ENCODE results near the gene HSD17B12.
"Not testable (repeated sequence)": the region's sequence is repeated elsewhere in the genome, so short reads cannot be mapped to it uniquely, and the experiment has no call there.

HSD17B12 gene

GRCh38 chr11:43643898-43644620, 36.5 kb upstream of the HSD17B12 start:
- H3K4me3 ChIP-seq (replicated peaks in 1 of 2; ENCODE audit: low read depth in 2 of 2, low read length in 2 of 2) = peak overlapping the region; percentile 59 to 81
- no peak for TF ChIP-seq CTCF (IDR thresholded peaks at IDR 0.05; ENCODE audit: low read depth, low read length)
- DNase-seq (ENCODE audit: low read depth in 2 of 2) = peak; percentile 85 to 86

DNA sequence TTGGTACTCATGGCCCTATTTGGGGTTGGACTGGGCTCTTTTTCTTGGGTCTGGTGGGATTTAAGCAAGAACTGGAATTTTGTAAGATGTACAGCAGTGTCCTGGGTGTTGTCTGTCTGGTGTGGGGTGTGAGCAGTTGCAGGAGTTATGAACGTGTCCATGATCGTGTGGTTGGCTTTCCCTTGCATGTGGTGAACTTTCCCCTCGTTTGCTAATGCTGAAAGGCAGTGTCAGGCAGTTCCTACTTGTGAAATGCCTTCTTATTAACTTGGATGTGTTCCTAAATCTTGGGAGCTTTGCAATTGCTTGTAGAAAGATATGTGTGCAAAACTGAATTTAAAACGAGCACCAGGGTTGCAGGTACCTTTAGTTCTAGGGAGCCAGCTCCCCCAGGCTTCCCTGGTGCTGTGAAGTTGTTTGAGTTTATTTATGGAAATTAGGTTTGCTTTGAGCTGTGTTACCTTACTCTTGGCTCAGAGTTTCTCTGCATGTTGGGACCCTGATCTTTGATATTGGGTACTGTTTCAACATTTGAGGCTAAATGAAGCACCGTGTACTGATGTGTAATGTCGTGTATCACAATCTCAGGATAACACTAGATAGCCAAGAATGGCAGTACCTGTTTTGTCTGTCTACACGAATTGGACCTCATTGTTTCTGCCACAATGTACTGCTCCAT, 35.8 kb upstream of the HSD17B12 start:
- DNase-seq (ENCODE audit: low read depth in 2 of 2) = peak; percentile 27 to 59
- H3K4me3 ChIP-seq (replicated peaks in 1 of 2; ENCODE audit: low read depth in 2 of 2, low read length in 2 of 2) = peak overlapping the region; percentile 59 to 81
- no peak for TF ChIP-seq CTCF (IDR thresholded peaks at IDR 0.05; ENCODE audit: low read depth, low read length)

- DNase-seq (ENCODE audit: low read depth in 2 of 2) = no peak
- H3K4me3 ChIP-seq (replicated peaks in 1 of 2; ENCODE audit: low read depth in 2 of 2, low read length in 2 of 2) = no peak overlapping the region
- TF ChIP-seq CTCF (IDR thresholded peaks at IDR 0.05; ENCODE audit: low read depth, low read length) = no peak
Measured at GRCh38 chr11:43646767-43647166, 33.8 kb upstream of the HSD17B12 start.

DNA sequence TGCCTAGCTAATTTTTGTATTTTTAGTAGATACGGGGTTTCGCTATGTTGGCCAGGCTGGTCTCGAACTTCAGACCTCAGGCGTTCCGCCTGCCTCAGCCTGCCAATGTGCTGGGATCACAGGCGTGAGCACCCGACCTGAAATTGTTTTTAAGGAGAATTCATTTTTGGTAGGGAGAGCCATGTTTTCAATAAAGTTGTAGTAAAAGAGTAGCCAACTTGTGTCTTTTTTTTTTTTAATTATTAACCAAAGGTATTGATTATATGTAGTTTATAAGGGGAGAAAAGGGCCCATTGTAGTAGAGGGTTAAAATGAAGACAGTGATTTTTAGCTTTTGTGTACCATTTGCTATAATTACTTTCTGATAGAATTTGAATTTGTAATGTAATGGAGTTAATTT, 31.6 kb upstream of the HSD17B12 start:
- no peak for DNase-seq (ENCODE audit: low read depth in 2 of 2)
- no peak overlapping the region for H3K4me3 ChIP-seq (replicated peaks in 1 of 2; ENCODE audit: low read depth in 2 of 2, low read length in 2 of 2)
- TF ChIP-seq CTCF (IDR thresholded peaks at IDR 0.05; ENCODE audit: low read depth, low read length) = no peak

DNA sequence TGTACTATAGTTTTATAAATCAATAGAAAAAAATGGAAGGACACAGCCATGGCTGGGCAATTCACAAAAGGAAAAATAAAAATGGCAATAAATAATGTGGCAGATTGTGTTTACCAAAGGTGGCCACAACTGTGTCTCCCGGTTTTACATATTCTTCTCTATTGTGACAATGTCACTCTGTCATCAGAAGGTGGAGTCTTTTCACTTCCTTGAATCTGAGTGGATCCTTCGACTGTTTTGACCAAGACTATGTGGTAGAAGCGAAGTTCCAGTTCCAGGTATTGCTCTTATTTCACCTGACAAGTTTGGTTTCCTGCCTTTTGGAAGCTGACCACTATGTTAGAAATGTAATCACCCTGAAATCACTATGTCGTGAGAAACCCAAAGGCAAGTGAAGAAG, 31.0 kb upstream of the HSD17B12 start:
- H3K4me3 ChIP-seq (replicated peaks in 1 of 2; ENCODE audit: low read depth in 2 of 2, low read length in 2 of 2) = no peak overlapping the region
- DNase-seq (ENCODE audit: low read depth in 2 of 2) = no peak
- no peak for TF ChIP-seq CTCF (IDR thresholded peaks at IDR 0.05; ENCODE audit: low read depth, low read length)

GRCh38 chr11:43649921-43650320, 30.6 kb upstream of the HSD17B12 start:
- DNase-seq (ENCODE audit: low read depth in 2 of 2) = no peak
- H3K4me3 ChIP-seq (replicated peaks in 1 of 2; ENCODE audit: low read depth in 2 of 2, low read length in 2 of 2) = no peak overlapping the region
- no peak for TF ChIP-seq CTCF (IDR thresholded peaks at IDR 0.05; ENCODE audit: low read depth, low read length)

DNA sequence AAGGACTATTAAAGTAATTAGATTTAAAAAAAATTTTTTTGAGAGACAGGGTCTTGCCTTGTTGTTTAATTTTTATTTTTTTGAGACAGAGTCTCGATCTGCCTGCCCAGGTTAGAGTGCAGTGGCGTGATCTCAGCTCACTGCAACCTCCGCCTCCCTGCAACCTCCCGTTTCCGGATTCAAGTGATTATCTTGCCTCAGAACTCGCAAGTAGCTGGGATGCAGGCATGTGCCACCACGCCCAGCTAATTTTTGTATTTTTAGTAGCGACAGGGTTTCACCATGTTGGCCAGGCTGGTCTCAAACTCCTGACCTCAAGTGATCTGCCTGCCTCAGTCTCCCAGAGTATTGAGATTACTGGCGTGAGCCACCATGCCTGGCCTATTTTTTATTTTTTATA, 17.5 kb upstream of the HSD17B12 start:
- DNase-seq (ENCODE audit: low read depth in 2 of 2); H3K4me3 ChIP-seq (replicated peaks in 1 of 2; ENCODE audit: low read depth in 2 of 2, low read length in 2 of 2): not testable (repeated sequence)
